K562 (cell line): ENCODE measurements around the gene SLC4A2. TPM values are rescaled to one million over a fixed set of nuclear protein-coding genes. Genes with fewer than 3 reads are reported as not detected.

Experiments used
- ADNP ChIP-seq: fragments of 200-800 bp; sonication (Bioruptor generic); IDR thresholded peaks from 2 replicates; pipeline ENCODE4 v1.6.1; 2016; ENCODE audit warnings: missing genetic modification characterization, missing compliant biosample characterization
- BCOR ChIP-seq: fragments of 450-650 bp; IDR thresholded peaks from 2 replicates; pipeline ENCODE4 v1.6.1; 2016
- ETS1 ChIP-seq: conservative IDR thresholded peaks from 2 replicates; pipeline ENCODE4 v1.6.1; 2011; ENCODE audit warnings: low read depth, mild to moderate bottlenecking, low read length; ENCODE audit not compliant: control insufficient read depth
- EZH2 ChIP-seq: IDR thresholded peaks from 2 replicates; pipeline ENCODE4 v1.6.1; 2012; ENCODE audit warnings: low read depth, mild to moderate bottlenecking, inconsistent platforms, low read length, borderline replicate concordance
- HDGF ChIP-seq: fragments of 450-650 bp; IDR thresholded peaks from 2 replicates; pipeline ENCODE4 v1.6.1; 2016
- MEF2A ChIP-seq: IDR thresholded peaks from 2 replicates; pipeline ENCODE4 v1.6.1; 2011; ENCODE audit warnings: low read depth, mild to moderate bottlenecking, low read length, moderate library complexity; ENCODE audit not compliant: control insufficient read depth
- NELFE ChIP-seq: IDR thresholded peaks from 2 replicates; pipeline ENCODE4 v1.6.1; 2011; ENCODE audit warnings: mild to moderate bottlenecking; ENCODE audit not compliant: insufficient read depth, insufficient read length
- NFRKB ChIP-seq: fragments of 450-650 bp; IDR thresholded peaks from 2 replicates; pipeline ENCODE4 v1.6.1; 2016; ENCODE audit warnings: low read depth
- NFXL1 ChIP-seq: fragments of 450-650 bp; formaldehyde crosslinking; IDR thresholded peaks from 2 replicates; pipeline ENCODE4 v1.4.0; 2021; ENCODE audit warnings: mild to moderate bottlenecking
- PBX2 ChIP-seq, 2 experiments: IDR thresholded peaks in 1 of 2; conservative IDR thresholded peaks in 1 of 2; 2 replicates each; pipeline ENCODE4 v1.6.1; 2016; ENCODE audit warnings: low read depth in 2 of 2, mild to moderate bottlenecking in 1 of 2, missing compliant biosample characterization in 1 of 2, missing genetic modification characterization in 1 of 2, moderate library complexity in 1 of 2
- SAFB2 ChIP-seq: fragments of 200-400 bp; formaldehyde crosslinking; IDR thresholded peaks from 2 replicates; pipeline ENCODE4 v1.6.1; 2018; ENCODE audit warnings: borderline replicate concordance, low read length, low read depth, moderate library complexity; ENCODE audit not compliant: severe bottlenecking
- STAT5A ChIP-seq: IDR thresholded peaks from 2 replicates; pipeline ENCODE4 v1.6.1; 2012; ENCODE audit warnings: low read length, inconsistent platforms, borderline replicate concordance
- YY1 ChIP-seq, 3 experiments: IDR thresholded peaks; 2 replicates each; pipeline ENCODE4 v1.6.1; 2011; ENCODE audit warnings: low read length in 2 of 3, mild to moderate bottlenecking in 2 of 3, moderate library complexity in 2 of 3, borderline replicate concordance in 1 of 3, control low read depth in 1 of 3, low read depth in 1 of 3; ENCODE audit not compliant: insufficient read depth in 3 of 3, insufficient replicate concordance in 2 of 3, control insufficient read depth in 1 of 3, insufficient read length in 1 of 3; ENCODE audit errors: extremely low read depth in 1 of 3
- ZBTB33 ChIP-seq: sonication (generic); formaldehyde crosslinking; IDR thresholded peaks from 2 replicates; pipeline ENCODE4 v1.8.1; 2023; ENCODE audit warnings: mild to moderate bottlenecking, missing genetic modification reagents
- ZNF277 ChIP-seq: fragments of 250-450 bp; sonication (Bioruptor Pico); IDR thresholded peaks from 2 replicates; pipeline ENCODE4 v1.8.0; 2022; ENCODE audit warnings: inconsistent platforms, mild to moderate bottlenecking, moderate library complexity, borderline replicate concordance
- ZNF740 ChIP-seq, 3 experiments: fragments of 200-800 bp in 1 of 3; sonication (Bioruptor generic) in 1 of 3; sonication (generic) in 1 of 3; formaldehyde crosslinking in 1 of 3; IDR thresholded peaks; 2 replicates each; pipeline versions ENCODE4 v1.6.1 to v1.8.0; 2016 to 2022; ENCODE audit warnings: mild to moderate bottlenecking in 2 of 3, missing compliant biosample characterization in 2 of 3, missing genetic modification characterization in 2 of 3, missing genetic modification reagents in 1 of 3
- polyA plus RNA-seq, 8 experiments: library from polyadenylated mRNA; depleted of rRNA in 4 of 8; stranded (reverse) in 5 of 8; unstranded in 3 of 8; fragments of >200 nt; fragmentation: Nextera tagmentation in 2 of 8; fragmentation: Illumina TruSeq in 1 of 8; extraction: Ambion mirVana in 2 of 8; extraction: Trizol in 1 of 8; gene quantifications; 2 replicates each; pipeline versions ENCODE4 v1.2.1 to v1.2.3, GENCODE V29; 2011 to 2014; ENCODE audit warnings: inconsistent platforms in 1 of 8, missing spikeins in 1 of 8
- total RNA-seq, 7 experiments: library from RNA; depleted of rRNA in 6 of 7; stranded (reverse); fragments of >200 nt in 6 of 7; fragmentation: Illumina TruSeq in 2 of 7; extraction: Trizol in 2 of 7; gene quantifications; 2 replicates each; pipeline versions ENCODE4 v1.2.1 to v1.2.3, GENCODE V29; 2011 to 2021; ENCODE audit warnings: low replicate concordance in 1 of 7

SLC4A2 gene
- total and polyA plus RNA-seq, 9 of the 15 experiments (the other 6 are each of a cell fraction or from before 2014, with no cell fraction given): 11.4 to 375 (median 130) TPM

- TF ChIP-seq EZH2 (no peak), SAFB2 (no peak), BCOR (0 out of 2 replicates have a peak, but pooled peaks have one; percentile 29), ZBTB33 (CRISPR knock-in tag) (no peak), NFRKB (0 out of 2 replicates have a peak, but pooled peaks have one; percentile 0), PBX2 (CRISPR knock-in tag; IDR thresholded peaks at IDR 0.05; ENCODE audit: low read depth) (no peak), PBX2 (tag; conservative IDR thresholded peaks at IDR 0.05; ENCODE audit: low read depth) (no peak), ZNF740 (CRISPR knock-in tag; IDR thresholded peaks at IDR 0.05) (peak; percentile 82; the same call in 1 of the 2 replicates), ZNF740 (tag; IDR thresholded peaks at IDR 0.05) (peak in 1 of 2 experiments; percentile 72; a peak in 1 of 4 replicates), STAT5A (no peak), ADNP (tag) (no peak), YY1 (IDR thresholded peaks at IDR 0.05; ENCODE audit: borderline replicate concordance in 1 of 3, control insufficient read depth in 1 of 3, extremely low read depth in 1 of 3, insufficient read depth in 3 of 3, insufficient read length in 1 of 3, insufficient replicate concordance in 2 of 3, low read depth in 1 of 3, low read length in 2 of 3) (peak in 2 of 3 experiments; percentile 65 to 69), ETS1 (peak; percentile 49; the same call in 1 of the 2 replicates), MEF2A (no peak), NFXL1 (CRISPR knock-in tag) (no peak), NELFE (no peak), HDGF (peak; percentile 62; the same call in 1 of the 2 replicates), ZNF277 (CRISPR knock-in tag) (no peak)
These were observed 28.0 kb downstream of the SLC4A2 start (continued) for GRCh38 chr7:151087245-151088018.
